GM10248 (cell line): Measurements from ENCODE around the gene IVD.

Experiments
- CTCF ChIA-PET: fragments of 300-600 bp; sonication (Branson Sonifier 250); formaldehyde crosslinking; extraction: SDS; loops from one replicate; lab custom pipeline; 2021; ENCODE audit warnings: antibody characterized with exemption; lab: Yijun Ruan, JAX
- POLR2A ChIA-PET: fragments of 350-650 bp; sonication (Branson Sonifier 250); formaldehyde crosslinking; extraction: SDS; loops from one replicate; lab custom pipeline; 2020; ENCODE audit warnings: antibody characterized with exemption; lab: Yijun Ruan, JAX
- DNase-seq: peaks from one replicate; pipeline ENCODE4 v3.0.0; 2012; ENCODE audit errors: extremely low spot score
- TF ChIP-seq, protein P1 (sequence below): IDR thresholded peaks from 2 replicates; pipeline ENCODE4 v1.5.1; 2012; ENCODE audit warnings: mild to moderate bottlenecking, low read depth; ENCODE audit errors: extremely low read depth, missing control alignments, control extremely low read depth

Gene IVD

DNA sequence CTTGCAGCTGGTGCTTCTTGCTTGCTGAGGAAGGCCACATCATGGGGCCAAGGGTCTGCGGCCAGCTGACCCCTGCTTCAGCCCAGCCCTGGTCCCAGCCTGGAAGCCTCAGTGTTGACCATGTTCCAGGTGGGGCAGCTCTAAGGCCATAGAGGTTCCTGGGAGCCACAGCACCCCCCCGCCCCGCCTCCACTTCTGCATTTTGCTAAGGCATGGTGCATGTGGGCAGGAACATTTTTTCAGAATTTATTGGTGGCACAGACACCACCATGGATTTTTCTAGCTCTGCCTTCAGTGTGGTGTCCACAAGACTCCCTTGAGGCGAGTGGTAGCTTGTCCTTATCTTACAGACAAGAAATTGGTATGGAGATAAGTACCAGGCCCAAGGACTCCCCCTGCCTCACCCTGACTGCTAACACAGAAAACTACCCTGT, 63.3 kb downstream of the IVD start:
- no peak for DNase-seq
- TF ChIP-seq, protein P1, sequence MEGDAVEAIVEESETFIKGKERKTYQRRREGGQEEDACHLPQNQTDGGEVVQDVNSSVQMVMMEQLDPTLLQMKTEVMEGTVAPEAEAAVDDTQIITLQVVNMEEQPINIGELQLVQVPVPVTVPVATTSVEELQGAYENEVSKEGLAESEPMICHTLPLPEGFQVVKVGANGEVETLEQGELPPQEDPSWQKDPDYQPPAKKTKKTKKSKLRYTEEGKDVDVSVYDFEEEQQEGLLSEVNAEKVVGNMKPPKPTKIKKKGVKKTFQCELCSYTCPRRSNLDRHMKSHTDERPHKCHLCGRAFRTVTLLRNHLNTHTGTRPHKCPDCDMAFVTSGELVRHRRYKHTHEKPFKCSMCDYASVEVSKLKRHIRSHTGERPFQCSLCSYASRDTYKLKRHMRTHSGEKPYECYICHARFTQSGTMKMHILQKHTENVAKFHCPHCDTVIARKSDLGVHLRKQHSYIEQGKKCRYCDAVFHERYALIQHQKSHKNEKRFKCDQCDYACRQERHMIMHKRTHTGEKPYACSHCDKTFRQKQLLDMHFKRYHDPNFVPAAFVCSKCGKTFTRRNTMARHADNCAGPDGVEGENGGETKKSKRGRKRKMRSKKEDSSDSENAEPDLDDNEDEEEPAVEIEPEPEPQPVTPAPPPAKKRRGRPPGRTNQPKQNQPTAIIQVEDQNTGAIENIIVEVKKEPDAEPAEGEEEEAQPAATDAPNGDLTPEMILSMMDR, result no peak
- ChIA-PET POLR2A (no interaction called here), CTCF (interaction anchor here (0.7 to 2.2 kb wide), 4 partner anchors 11 to 23 kb away, joined by 3 to 7 read pairs (median 4); no protein-coding TSS in a partner anchor)

DNA sequence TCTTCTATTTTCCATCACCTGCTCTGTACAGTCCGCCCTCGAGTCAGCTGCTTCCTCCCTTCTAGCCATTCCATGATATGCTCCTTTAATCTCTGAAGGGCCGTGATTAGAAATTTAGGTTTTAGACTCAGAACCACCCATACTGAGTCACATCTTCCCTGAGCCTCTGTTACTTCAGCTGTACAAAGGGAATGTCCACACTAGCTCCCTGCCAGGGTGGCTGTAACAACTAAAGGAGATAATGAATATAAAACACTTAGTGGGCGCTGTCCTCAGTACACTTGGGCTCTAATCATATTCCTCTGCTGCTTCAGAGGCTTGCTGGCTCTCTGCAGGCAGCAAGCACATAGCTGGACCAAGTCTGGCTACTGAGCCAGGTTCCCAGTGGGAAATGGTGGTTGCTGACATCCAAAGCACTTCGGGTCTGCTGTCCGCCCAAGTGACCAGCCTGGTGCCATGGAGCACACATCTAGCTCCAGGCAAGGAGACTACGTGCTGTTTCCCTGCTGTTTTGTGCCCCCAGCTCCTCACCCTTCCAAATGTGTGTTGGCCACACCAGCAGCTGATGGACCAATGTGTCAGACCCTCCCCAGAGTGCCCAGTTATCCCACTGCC, 64.3 kb downstream of the IVD start:
- TF ChIP-seq, protein P1, result no peak
- ChIA-PET POLR2A (no interaction called here), CTCF (interaction anchor here (1.1 to 2.2 kb wide), 4 partner anchors 10 to 23 kb away, joined by 3 to 7 read pairs (median 4); no protein-coding TSS in a partner anchor)
- no peak for DNase-seq

DNA sequence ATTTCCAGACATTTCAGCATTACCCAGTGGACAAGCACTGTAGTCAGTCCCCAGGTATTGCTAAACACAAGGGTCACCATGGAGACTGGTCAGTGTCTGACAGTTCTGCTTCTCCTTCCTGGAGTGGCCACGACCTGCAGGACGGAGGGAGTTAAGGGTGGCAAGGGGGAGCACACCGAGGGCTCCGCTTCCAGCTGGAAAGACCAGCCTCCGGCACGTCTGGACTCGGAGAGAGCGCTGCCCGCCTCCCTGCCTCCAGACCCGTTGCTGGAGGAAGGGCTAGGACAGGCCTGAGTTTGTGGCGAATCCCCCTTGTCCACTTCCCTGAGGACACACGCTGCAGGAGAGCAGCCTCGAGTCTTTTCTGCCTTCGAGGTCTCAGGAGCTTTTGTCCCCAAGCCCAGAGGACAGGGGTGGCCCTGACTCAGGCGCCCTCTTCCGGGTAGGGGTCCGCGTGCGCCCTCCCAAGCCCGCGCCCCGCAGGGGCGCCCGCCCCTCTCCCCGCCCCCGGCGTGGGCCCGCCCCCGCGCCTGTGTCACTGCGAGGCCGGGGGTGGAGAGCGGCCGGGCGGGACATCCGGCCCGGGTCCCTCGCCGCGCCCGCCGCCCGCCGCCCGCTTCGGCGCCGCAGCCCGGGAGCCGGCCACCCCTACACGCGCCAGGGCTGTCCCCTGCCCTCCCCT, 65.0 kb downstream of the IVD start, which contains the start of gene CHST14:
Gene CHST14, plus strand, starts transcription at position 562 of the 682 bp plus-strand sequence. CDS start 230 bp downstream, outside the sequence.
- ChIA-PET CTCF (interaction anchor here (1.2 to 2.2 kb wide), 2 partner anchors 13 to 16 kb away, joined by 3 to 7 read pairs; no protein-coding TSS in a partner anchor), POLR2A (no interaction called here)
- TF ChIP-seq, protein P1, result no peak
- DNase-seq, result peak; percentile 88
